GM23248 (cell line): ENCODE results near the gene CTPS2. TPM values are rescaled to one million over a fixed set of nuclear protein-coding genes. Genes with fewer than 3 reads are reported as not detected.

Source experiments
- DNase-seq: peaks from one replicate; pipeline ENCODE4 v3.0.0-alpha.2; 2015
- H2AFZ ChIP-seq: fragments of 200-600 bp; sonication (generic); 2 replicates; pipeline ENCODE4 v1.6.1; 2016; ENCODE audit warnings: antibody characterized with exemption
- H3F3A ChIP-seq: fragments of 200-600 bp; sonication (generic); 2 replicates; pipeline ENCODE4 v1.6.1; 2016; ENCODE audit warnings: mild to moderate bottlenecking, antibody characterized with exemption, mixed run types; ENCODE audit not compliant: insufficient read depth
- H3K27ac ChIP-seq: fragments of 200-600 bp; sonication (generic); 2 replicates; pipeline ENCODE4 v1.5.1; 2016; ENCODE audit warnings: mild to moderate bottlenecking
- H3K27me3 ChIP-seq: fragments of 200-600 bp; sonication (generic); replicated peaks from 2 replicates; pipeline ENCODE4 v1.6.1; 2016; ENCODE audit warnings: mild to moderate bottlenecking; ENCODE audit not compliant: insufficient read depth
- H3K36me3 ChIP-seq: fragments of 200-600 bp; sonication (generic); 2 replicates; pipeline ENCODE4 v1.6.1; 2016; ENCODE audit warnings: low read depth, mild to moderate bottlenecking
- H3K4me1 ChIP-seq: fragments of 200-600 bp; sonication (generic); 2 replicates; pipeline ENCODE4 v1.6.1; 2016; ENCODE audit warnings: mild to moderate bottlenecking; ENCODE audit not compliant: insufficient read depth
- H3K4me2 ChIP-seq: fragments of 200-600 bp; sonication (generic); one replicate; pipeline ENCODE4 v1.6.1; 2016; ENCODE audit warnings: mild to moderate bottlenecking; ENCODE audit not compliant: unreplicated experiment
- H3K4me3 ChIP-seq: fragments of 200-600 bp; sonication (generic); 2 replicates; pipeline ENCODE4 v1.5.1; 2016; ENCODE audit warnings: mild to moderate bottlenecking
- H3K79me2 ChIP-seq: fragments of 200-600 bp; sonication (generic); 2 replicates; pipeline ENCODE4 v1.6.1; 2016; ENCODE audit warnings: mild to moderate bottlenecking; ENCODE audit not compliant: insufficient read depth
- H3K9ac ChIP-seq: fragments of 200-600 bp; sonication (generic); 2 replicates; pipeline ENCODE4 v1.6.1; 2016; ENCODE audit warnings: mild to moderate bottlenecking
- H3K9me2 ChIP-seq: fragments of 200-600 bp; sonication (generic); 2 replicates; pipeline ENCODE4 v1.6.1; 2016; ENCODE audit warnings: mixed run types, mild to moderate bottlenecking, moderate library complexity; ENCODE audit not compliant: insufficient read depth
- H3K9me3 ChIP-seq: fragments of 200-600 bp; sonication (generic); one replicate; pipeline ENCODE4 v1.6.1; 2017; ENCODE audit warnings: low read depth
- H4K20me1 ChIP-seq: fragments of 200-600 bp; sonication (generic); 2 replicates; pipeline ENCODE4 v1.6.0; 2016; ENCODE audit not compliant: insufficient read depth
- EZH2 ChIP-seq: fragments of 200-600 bp; sonication (generic); IDR thresholded peaks from 2 replicates; pipeline ENCODE4 v1.6.1; 2018; ENCODE audit warnings: antibody characterized with exemption, mild to moderate bottlenecking; ENCODE audit not compliant: insufficient read depth, poor library complexity, severe bottlenecking
- EZH2phosphoT487 ChIP-seq: fragments of 200-600 bp; sonication (generic); IDR thresholded peaks from 2 replicates; pipeline ENCODE4 v1.6.1; 2018; ENCODE audit warnings: antibody characterized with exemption, moderate library complexity, mild to moderate bottlenecking, low read depth; ENCODE audit not compliant: insufficient read depth
- WGBS, 2 experiments: methylation state at CpG; one replicate each; pipeline ENCODE4 v1.1.6; 2015 to 2017; ENCODE audit warnings: low lambda C conversion rate in 2 of 2, low coverage in 1 of 2; ENCODE audit errors: missing lambda C conversion rate in 2 of 2; 5-methylcytosine and 5-hydroxymethylcytosine counted together
- in situ Hi-C: fragments of 300-500 bp; cut with MboI; formaldehyde crosslinking; loops from 2 replicates; pipeline ENCODE4 v1.15.0; 2020
- polyA plus RNA-seq: library from polyadenylated mRNA; unstranded; fragments of >200 nt; fragmentation: Nextera tagmentation; extraction: Ambion mirVana; gene quantifications from 2 replicates; pipeline ENCODE4 v1.2.1, GENCODE V29; 2016
- total RNA-seq: library from RNA; depleted of rRNA; stranded (reverse); fragments of >200 nt; shearing (Covaris generic); gene quantifications from 2 replicates; pipeline ENCODE4 v1.2.3, GENCODE V29; 2014

CTPS2 gene
- total and polyA plus RNA-seq, 2 experiments from 2014 or later, result 4.4 to 5.8 TPM

DNA sequence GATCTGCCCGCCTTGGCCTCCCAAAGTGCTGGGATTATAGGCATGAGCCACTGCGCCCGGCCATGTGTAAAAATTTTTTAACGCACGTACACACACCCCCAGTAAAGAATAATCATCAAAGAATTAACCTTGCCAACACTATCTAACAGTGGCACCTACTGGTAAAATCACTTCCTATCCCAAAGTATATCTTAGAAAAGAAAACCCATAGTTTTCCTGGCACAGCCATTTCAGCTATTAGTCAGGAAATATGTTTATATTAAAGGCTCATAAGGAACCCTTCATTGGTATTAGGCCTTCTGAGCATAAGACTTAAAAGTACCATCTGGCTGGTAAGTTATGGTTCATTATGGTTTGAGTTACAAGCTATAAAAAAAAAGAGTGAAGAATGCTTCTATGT, 48.4 kb downstream of the CTPS2 start:
- 64 to 83% methylated on average over 4 to 5 of the region's 5 CpGs for WGBS, 2 experiments
- Histone ChIP-seq H3K9ac (no peak overlapping the region), H3K9me2 (no peaks in the 10 kb centered on the region), H2AFZ (no peak overlapping the region), H3K27me3 (no peaks in the 10 kb centered on the region), H3K9me3 (no peaks in the 10 kb centered on the region), H3K4me3 (no peak overlapping the region), H3K4me2 (no peak overlapping the region), H3K79me2 (no peaks in the 10 kb centered on the region), H3K4me1 (peaks cover 17% of the 10 kb centered on the region), H3K27ac (no peak overlapping the region), H3K36me3 (no peaks in the 10 kb centered on the region), H3F3A (peaks cover 14% of the 10 kb centered on the region; the same call in 1 of the 2 replicates), H4K20me1 (no peaks in the 10 kb centered on the region)
- DNase-seq, result peak; percentile 19
- in situ Hi-C loops, result no loop called here
- no peak for TF ChIP-seq EZH2phosphoT487
- no peak for TF ChIP-seq EZH2

DNA sequence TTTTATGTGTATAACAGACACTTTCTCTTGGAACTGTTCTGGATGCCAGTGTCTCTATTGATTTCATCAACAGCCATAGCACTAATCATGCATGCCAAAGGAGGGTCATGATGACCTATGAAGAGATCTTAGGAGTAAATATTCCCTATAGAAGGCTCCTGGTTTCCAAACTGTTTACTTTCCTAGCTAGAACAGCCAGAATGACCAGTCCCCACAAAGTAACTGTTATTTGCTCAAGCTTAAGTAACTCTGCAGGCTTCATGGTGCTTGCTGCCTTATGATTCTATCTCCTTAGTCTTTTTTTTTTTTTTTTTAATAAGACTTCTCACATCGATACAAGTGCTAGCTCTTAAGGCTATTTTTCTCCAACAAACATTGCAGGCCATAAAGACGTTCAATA, 50.1 kb downstream of the CTPS2 start:
- H3K27ac ChIP-seq, result no peak overlapping the region
- no peak overlapping the region for H2AFZ ChIP-seq
- no peak overlapping the region for H3K4me2 ChIP-seq
- H3K4me3 ChIP-seq, result no peak overlapping the region
- peaks cover 29% of the 10 kb centered on the region for H3K4me1 ChIP-seq
- 97 to 100% methylated on average over 2 of the region's 2 CpGs for WGBS, 2 experiments
- no peaks in the 10 kb centered on the region for H4K20me1 ChIP-seq
- in situ Hi-C loops, result no loop called here
- peaks cover 25% of the 10 kb centered on the region; the same call in 1 of the 2 replicates for H3F3A ChIP-seq
- no peak overlapping the region for H3K9ac ChIP-seq
- no peak for DNase-seq
- no peaks in the 10 kb centered on the region for H3K36me3 ChIP-seq
- H3K27me3 ChIP-seq, result no peaks in the 10 kb centered on the region
- TF ChIP-seq EZH2, result no peak
- TF ChIP-seq EZH2phosphoT487, result no peak
- H3K9me2 ChIP-seq, result no peaks in the 10 kb centered on the region
- H3K79me2 ChIP-seq, result no peaks in the 10 kb centered on the region
- H3K9me3 ChIP-seq, result no peaks in the 10 kb centered on the region

GRCh38 chrX:16661495-16661894, 51.0 kb downstream of the CTPS2 start:
- H3K27me3 ChIP-seq, result no peaks in the 10 kb centered on the region
- no peak overlapping the region for H3K4me3 ChIP-seq
- no peak for TF ChIP-seq EZH2phosphoT487
- TF ChIP-seq EZH2, result no peak
- peaks cover 25% of the 10 kb centered on the region for H3K4me1 ChIP-seq
- H3K27ac ChIP-seq, result no peak overlapping the region
- peaks cover 25% of the 10 kb centered on the region; the same call in 1 of the 2 replicates for H3F3A ChIP-seq
- no peak for DNase-seq
- in situ Hi-C loops, result no loop called here
- no peaks in the 10 kb centered on the region for H3K9me3 ChIP-seq
- no peaks in the 10 kb centered on the region for H4K20me1 ChIP-seq
- H3K79me2 ChIP-seq, result no peaks in the 10 kb centered on the region
- H3K9ac ChIP-seq, result no peak overlapping the region
- no peak overlapping the region for H3K4me2 ChIP-seq
- WGBS, 2 experiments, result 96 to 97% methylated on average over 2 of the region's 2 CpGs
- no peaks in the 10 kb centered on the region for H3K9me2 ChIP-seq
- H2AFZ ChIP-seq, result no peak overlapping the region
- H3K36me3 ChIP-seq, result no peaks in the 10 kb centered on the region

- Histone ChIP-seq H3K36me3 (no peaks in the 10 kb centered on the region), H3K79me2 (no peaks in the 10 kb centered on the region), H3F3A (peaks cover 14% of the 10 kb centered on the region; the same call in 1 of the 2 replicates), H3K9ac (no peak overlapping the region), H3K4me3 (no peak overlapping the region), H4K20me1 (no peaks in the 10 kb centered on the region), H3K27ac (no peak overlapping the region), H3K27me3 (no peaks in the 10 kb centered on the region), H2AFZ (no peak overlapping the region), H3K4me2 (no peak overlapping the region), H3K9me2 (no peaks in the 10 kb centered on the region), H3K9me3 (no peaks in the 10 kb centered on the region), H3K4me1 (peaks cover 14% of the 10 kb centered on the region; the same call in 1 of the 2 replicates)
- WGBS, 2 experiments, result 89 to 100% methylated on average over 1 of the region's 1 CpG
- DNase-seq, result no peak
- TF ChIP-seq EZH2phosphoT487, result no peak
- no peak for TF ChIP-seq EZH2
- in situ Hi-C loops, result no loop called here
Measured at GRCh38 chrX:16659321-16659720, 53.1 kb downstream of the CTPS2 start.

DNA sequence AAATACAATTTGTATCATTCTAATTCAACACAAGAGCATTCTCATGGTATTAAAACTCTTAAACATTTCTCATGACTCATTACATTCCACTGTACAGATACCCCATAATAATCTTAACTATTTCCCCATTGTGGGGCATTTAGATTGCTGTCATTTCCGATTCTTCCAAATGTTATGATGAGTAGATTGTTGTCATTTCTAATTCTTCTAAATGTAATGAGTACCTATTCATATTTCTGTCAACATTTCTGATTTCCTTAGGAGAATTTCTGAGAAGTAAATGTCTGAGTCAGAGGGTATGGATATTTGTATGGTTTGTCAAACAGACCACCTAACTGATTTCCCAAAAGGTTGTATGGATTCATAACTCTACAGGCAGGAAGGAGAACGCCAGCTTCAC, 54.2 kb downstream of the CTPS2 start:
- peak; percentile 47 for DNase-seq
- no peaks in the 10 kb centered on the region for H3K9me3 ChIP-seq
- no peak overlapping the region for H3K4me2 ChIP-seq
- H3K9me2 ChIP-seq, result no peaks in the 10 kb centered on the region
- no peaks in the 10 kb centered on the region for H3K27me3 ChIP-seq
- no peak for TF ChIP-seq EZH2phosphoT487
- no peak for TF ChIP-seq EZH2
- in situ Hi-C loops, result no loop called here
- H3K79me2 ChIP-seq, result no peaks in the 10 kb centered on the region
- H4K20me1 ChIP-seq, result no peaks in the 10 kb centered on the region
- peaks cover 14% of the 10 kb centered on the region for H3K4me1 ChIP-seq
- H3K4me3 ChIP-seq, result no peak overlapping the region
- no peaks in the 10 kb centered on the region for H3K36me3 ChIP-seq
- WGBS, 2 experiments, result 26 to 37% methylated on average over 2 of the region's 2 CpGs
- H2AFZ ChIP-seq, result no peak overlapping the region
- H3K27ac ChIP-seq, result peak overlapping the region; percentile 30; the same call in 1 of the 2 replicates
- H3K9ac ChIP-seq, result no peak overlapping the region
- H3F3A ChIP-seq, result peaks cover 12% of the 10 kb centered on the region; the same call in 1 of the 2 replicates
